HL-60 (cell line): Measurements from ENCODE around the gene EPS8.
A peak's percentile ranks its signal among the peaks of the same experiment; 100 is the strongest.

Source experiments
- DNase-seq, 2 experiments: peaks; one replicate each; pipeline ENCODE4 v3.0.0-alpha.2; 2010 to 2020; ENCODE audit warnings: low read depth in 1 of 2, low spot score in 1 of 2
- H3K27ac ChIP-seq: fragments of 250-450 bp; sonication (Bioruptor Pico); replicated peaks from 2 replicates; pipeline ENCODE4 v1.5.1; 2020; ENCODE audit warnings: mild to moderate bottlenecking, moderate library complexity
- H3K27me3 ChIP-seq: fragments of 250-450 bp; sonication (Bioruptor Pico); 2 replicates; pipeline ENCODE4 v1.5.1; 2021; ENCODE audit warnings: mild to moderate bottlenecking, moderate library complexity; ENCODE audit not compliant: insufficient read depth, poor library complexity, severe bottlenecking
- H3K4me3 ChIP-seq: replicated peaks from 2 replicates; pipeline ENCODE4 v1.5.1; 2011; ENCODE audit warnings: mild to moderate bottlenecking, control low read depth, low read length; ENCODE audit not compliant: insufficient read depth
- CTCF ChIP-seq: IDR thresholded peaks from one replicate; pipeline ENCODE4 v1.5.1; 2011; ENCODE audit warnings: low read length, control low read depth, inconsistent platforms; ENCODE audit not compliant: insufficient read depth
- GABPA ChIP-seq: IDR thresholded peaks from 2 replicates; pipeline ENCODE4 v1.6.1; 2012; ENCODE audit warnings: low read depth
- POLR2AphosphoS5 ChIP-seq: IDR thresholded peaks from 2 replicates; pipeline ENCODE4 v1.6.1; 2012; ENCODE audit warnings: low read depth
- REST ChIP-seq: IDR thresholded peaks from 2 replicates; pipeline ENCODE4 v1.6.1; 2012; ENCODE audit warnings: low read depth; ENCODE audit not compliant: insufficient replicate concordance
- SPI1 ChIP-seq: IDR thresholded peaks from 2 replicates; pipeline ENCODE4 v1.6.1; 2012; ENCODE audit warnings: low read depth, mild to moderate bottlenecking, borderline replicate concordance

Gene EPS8

DNA sequence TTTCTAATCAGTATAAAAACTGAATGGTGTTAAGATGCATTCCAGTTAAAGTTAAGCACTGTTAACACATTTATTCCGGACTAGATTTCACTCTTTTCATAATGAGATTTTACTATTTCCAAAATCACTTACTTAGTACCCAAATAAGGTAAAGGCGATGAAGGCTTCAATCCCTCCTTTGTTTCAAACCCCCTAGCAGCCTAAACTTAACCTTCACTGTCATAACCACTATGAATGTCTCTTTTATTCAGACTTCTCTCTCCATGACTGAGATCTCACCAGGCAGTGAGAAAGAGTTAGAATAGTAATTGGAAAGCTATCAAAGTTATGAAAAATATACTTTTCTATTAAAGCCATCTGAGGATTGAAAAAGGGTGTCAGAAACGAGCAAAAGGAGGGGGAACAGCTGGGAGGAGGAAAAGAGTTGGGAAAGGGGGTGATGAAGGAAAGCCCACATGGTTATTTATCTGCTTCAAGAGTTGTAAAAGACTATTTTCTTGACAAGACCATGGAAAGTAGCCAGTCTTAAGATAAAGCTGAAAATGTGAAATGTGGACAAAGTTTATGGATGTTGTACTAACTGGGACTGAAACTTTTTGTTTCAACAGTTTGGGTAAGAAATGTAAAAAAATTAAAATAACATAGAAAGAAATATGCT is 11.7 kb downstream of the EPS8 start:
- no peak overlapping the region for H3K27ac ChIP-seq
- no peak for TF ChIP-seq REST
- no peak for DNase-seq
- no peak overlapping the region for H3K4me3 ChIP-seq
- no peaks in the 10 kb centered on the region for H3K27me3 ChIP-seq

DNA sequence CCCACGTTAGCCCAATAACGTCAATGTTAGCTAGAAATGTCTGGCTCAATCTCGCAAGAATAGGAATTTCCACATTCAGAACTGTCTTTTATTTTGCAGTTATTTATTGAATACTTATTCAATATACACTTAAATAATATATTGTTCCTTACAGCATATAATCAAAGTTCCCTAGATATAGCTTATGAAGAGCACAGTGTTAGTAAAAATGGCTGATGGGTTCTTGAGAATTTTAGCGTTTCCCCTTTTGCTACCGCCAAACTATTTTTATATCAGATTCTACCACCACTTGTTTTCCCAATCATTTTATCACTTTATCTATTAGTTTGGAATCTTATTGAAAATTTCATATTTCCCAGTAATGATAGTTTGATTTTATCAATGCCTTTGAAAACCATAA is 12.7 kb downstream of the EPS8 start:
- TF ChIP-seq SPI1 (no peak), REST (no peak), POLR2AphosphoS5 (no peak)
- Histone ChIP-seq H3K27me3 (no peaks in the 10 kb centered on the region), H3K27ac (no peak overlapping the region), H3K4me3 (no peak overlapping the region)
- no peak for DNase-seq

- DNase-seq, result no peak
- no peak for TF ChIP-seq SPI1
- no peak for TF ChIP-seq REST
- TF ChIP-seq CTCF, result no peak
- no peak for TF ChIP-seq GABPA
- TF ChIP-seq POLR2AphosphoS5, result no peak
- Histone ChIP-seq H3K27ac (no peak overlapping the region), H3K4me3 (no peak overlapping the region), H3K27me3 (no peaks in the 10 kb centered on the region)
These were observed 14.4 kb downstream of the EPS8 start for GRCh38 chr12:15774819-15775218.

GRCh38 chr12:15772405-15773018 is 16.7 kb downstream of the EPS8 start:
- no peak overlapping the region for H3K27ac ChIP-seq
- no peak for TF ChIP-seq GABPA
- TF ChIP-seq CTCF, result peak; percentile 5
- no peak overlapping the region for H3K4me3 ChIP-seq
- DNase-seq, result no peak
- H3K27me3 ChIP-seq, result no peaks in the 10 kb centered on the region
